H1 (cell line): Measurements from ENCODE around the gene MEF2D. TPM values are rescaled to one million over a fixed set of nuclear protein-coding genes. Genes with fewer than 3 reads are reported as not detected.

Experiments
- CTCF ChIA-PET: fragments of 300-600 bp; sonication (Branson Sonifier 250); formaldehyde crosslinking; loops from one replicate; lab custom pipeline; 2021; ENCODE audit not compliant: partially characterized antibody; lab: Charles Lee
- POLR2A ChIA-PET: fragments of 300-600 bp; sonication (Branson Sonifier 250); formaldehyde crosslinking; loops from one replicate; lab custom pipeline; 2021; ENCODE audit warnings: inconsistent platforms; ENCODE audit not compliant: partially characterized antibody; lab: Charles Lee
- DNase-seq, 2 experiments: peaks; one replicate each; pipeline versions ENCODE4 v3.0.0 to v3.0.0-alpha.2; 2010 to 2022; ENCODE audit warnings: low spot score in 2 of 2, low read depth in 1 of 2, mixed read lengths in 1 of 2
- FAIRE-seq: peaks from 2 replicates; lab custom pipeline; 2011; peaks lifted over from hg19 to GRCh38; lab: Jason Lieb, UNC
- H2AFZ ChIP-seq: 2 replicates; pipeline ENCODE4 v1.8.1; 2012; ENCODE audit warnings: low read length, inconsistent platforms
- H2AK5ac ChIP-seq: 2 replicates; pipeline ENCODE4 v1.6.1; 2013; ENCODE audit warnings: low read depth, low read length
- H2BK120ac ChIP-seq: replicated peaks from 2 replicates; pipeline ENCODE3; 2013; ENCODE audit warnings: low read depth, low read length, inconsistent platforms
- H2BK12ac ChIP-seq: 2 replicates; pipeline ENCODE4 v1.6.1; 2013; ENCODE audit warnings: low read depth, low read length
- H2BK15ac ChIP-seq: 2 replicates; pipeline ENCODE4 v1.6.1; 2013; ENCODE audit warnings: low read length
- H2BK20ac ChIP-seq: 2 replicates; pipeline ENCODE4 v1.6.1; 2013; ENCODE audit warnings: low read length
- H2BK5ac ChIP-seq: 2 replicates; pipeline ENCODE4 v1.6.1; 2013; ENCODE audit warnings: low read depth, low read length
- H3K14ac ChIP-seq: 2 replicates; pipeline ENCODE4 v1.6.1; 2013; ENCODE audit warnings: inconsistent platforms; ENCODE audit not compliant: insufficient read length
- H3K18ac ChIP-seq: 2 replicates; pipeline ENCODE4 v1.6.1; 2013; ENCODE audit warnings: low read length; ENCODE audit errors: extremely low read depth
- H3K23ac ChIP-seq: 2 replicates; pipeline ENCODE4 v1.6.1; 2013; ENCODE audit warnings: inconsistent platforms; ENCODE audit not compliant: insufficient read length
- H3K23me2 ChIP-seq: 2 replicates; pipeline ENCODE4 v1.6.1; 2013; ENCODE audit warnings: low read depth, low read length
- H3K27ac ChIP-seq: 2 replicates; pipeline ENCODE4 v1.6.1; 2011; ENCODE audit warnings: low read depth, low read length, inconsistent platforms
- H3K27me3 ChIP-seq, 4 experiments: replicated peaks in 1 of 4; 1 replicate in 1 of 4; 2 replicates in 3 of 4; pipeline versions ENCODE4 v1.6.1 to v1.8.1; 2011 to 2013; ENCODE audit warnings: low read length in 3 of 4, mild to moderate bottlenecking in 3 of 4, inconsistent platforms in 2 of 4, mixed read lengths in 2 of 4, moderate library complexity in 1 of 4; ENCODE audit not compliant: control insufficient read depth in 3 of 4, insufficient read depth in 3 of 4; ENCODE audit errors: extremely low read depth in 1 of 4
- H3K36me3 ChIP-seq, 4 experiments: 2 replicates each; pipeline versions ENCODE4 v1.6.1 to v1.8.1; 2011 to 2013; ENCODE audit warnings: mild to moderate bottlenecking in 4 of 4, low read length in 3 of 4, moderate library complexity in 2 of 4, control low read depth in 1 of 4, inconsistent platforms in 1 of 4; ENCODE audit not compliant: insufficient read depth in 4 of 4, control insufficient read depth in 2 of 4
- H3K4ac ChIP-seq: replicated peaks from 2 replicates; pipeline ENCODE3; 2013; ENCODE audit warnings: low read length, low read depth, mixed read lengths, inconsistent platforms; ENCODE audit not compliant: insufficient read length
- H3K4me1 ChIP-seq, 4 experiments: replicated peaks in 1 of 4; 1 replicate in 1 of 4; 2 replicates in 3 of 4; pipeline versions ENCODE4 v1.6.1 to v1.8.1; 2011 to 2013; ENCODE audit warnings: low read length in 3 of 4, inconsistent platforms in 2 of 4, mixed read lengths in 1 of 4; ENCODE audit not compliant: insufficient read depth in 4 of 4, control insufficient read depth in 3 of 4
- H3K4me2 ChIP-seq, 2 experiments: 2 replicates each; pipeline versions ENCODE4 v1.6.1 to v1.8.1; 2011 to 2013; ENCODE audit warnings: low read depth in 2 of 2, low read length in 2 of 2, control low read depth in 1 of 2, inconsistent platforms in 1 of 2, mild to moderate bottlenecking in 1 of 2; ENCODE audit not compliant: insufficient read depth in 1 of 2
- H3K4me3 ChIP-seq, 4 experiments: fragments of 200-600, 300-600 bp in 1 of 4; sonication (generic), shearing (Covaris generic), sonication (Bioruptor Twin) in 1 of 4; 2 replicates each; pipeline versions ENCODE4 v1.5.1 to v1.8.1; 2011 to 2016; ENCODE audit warnings: low read length in 4 of 4, low read depth in 3 of 4, control low read depth in 2 of 4, inconsistent platforms in 2 of 4, mild to moderate bottlenecking in 2 of 4, mixed read lengths in 1 of 4, moderate library complexity in 1 of 4; ENCODE audit not compliant: insufficient read depth in 2 of 4; ENCODE audit errors: extremely low read depth in 1 of 4
- H3K56ac ChIP-seq: replicated peaks from 2 replicates; pipeline ENCODE3; 2013; ENCODE audit warnings: low read depth, mild to moderate bottlenecking, mixed read lengths, low read length, inconsistent platforms; ENCODE audit not compliant: insufficient read length
- H3K79me1 ChIP-seq: 2 replicates; pipeline ENCODE4 v1.6.1; 2013; ENCODE audit warnings: low read depth, low read length, control low read depth
- H3K79me2 ChIP-seq, 2 experiments: 2 replicates each; pipeline versions ENCODE4 v1.6.1 to v1.8.1; 2012 to 2013; ENCODE audit warnings: low read length in 2 of 2, mild to moderate bottlenecking in 2 of 2, inconsistent platforms in 1 of 2; ENCODE audit not compliant: insufficient read depth in 2 of 2, control insufficient read depth in 1 of 2
- H3K9ac ChIP-seq, 4 experiments: replicated peaks in 1 of 4; 1 replicate in 1 of 4; 2 replicates in 3 of 4; pipeline versions ENCODE4 v1.6.1 to v1.8.1; 2011 to 2013; ENCODE audit warnings: low read depth in 3 of 4, low read length in 3 of 4, control low read depth in 2 of 4, mild to moderate bottlenecking in 2 of 4, moderate library complexity in 2 of 4, inconsistent platforms in 1 of 4; ENCODE audit errors: extremely low read depth in 1 of 4
- H3K9me3 ChIP-seq, 2 experiments: 2 replicates each; pipeline versions ENCODE4 v1.6.1 to v1.8.1; 2012 to 2013; ENCODE audit warnings: mild to moderate bottlenecking in 2 of 2, moderate library complexity in 2 of 2, control low read depth in 1 of 2, inconsistent platforms in 1 of 2, low read depth in 1 of 2, low read length in 1 of 2, mixed read lengths in 1 of 2; ENCODE audit not compliant: insufficient read depth in 2 of 2
- H4K20me1 ChIP-seq, 2 experiments: replicated peaks in 1 of 2; 2 replicates each; pipeline versions ENCODE3 to v1.8.1; 2011 to 2013; ENCODE audit warnings: inconsistent platforms in 2 of 2, low read length in 2 of 2, mild to moderate bottlenecking in 1 of 2; ENCODE audit not compliant: insufficient read depth in 2 of 2, control insufficient read depth in 1 of 2
- H4K5ac ChIP-seq: 2 replicates; pipeline ENCODE4 v1.6.1; 2013; ENCODE audit warnings: low read length, low read depth, mixed read lengths, inconsistent platforms; ENCODE audit not compliant: insufficient read length
- H4K8ac ChIP-seq: 2 replicates; pipeline ENCODE4 v1.8.0; 2013; ENCODE audit warnings: mild to moderate bottlenecking, moderate library complexity, low read length, inconsistent platforms; ENCODE audit not compliant: insufficient read depth; ENCODE audit errors: extremely low read depth
- H4K91ac ChIP-seq: replicated peaks from 2 replicates; pipeline ENCODE3; 2013; ENCODE audit warnings: low read length, mixed read lengths, inconsistent platforms; ENCODE audit not compliant: insufficient read length
- ASH2L ChIP-seq: fragments of 200-600, 300-600 bp; sonication (generic); IDR thresholded peaks from one replicate; pipeline ENCODE4 v1.7.1; 2017; ENCODE audit warnings: low read length
- WGBS, 2 experiments: shearing (Covaris generic) in 1 of 2; methylation state at CpG; one replicate each; pipeline versions ENCODE4 v1.1.6 to v1.1.7; 2013 to 2015; ENCODE audit warnings: low lambda C conversion rate in 2 of 2, mixed read lengths in 2 of 2, inconsistent platforms in 1 of 2, low coverage in 1 of 2, missing lambda C conversion rate in 1 of 2; ENCODE audit not compliant: insufficient replicate concordance in 2 of 2, insufficient coverage in 1 of 2, insufficient read length in 1 of 2; ENCODE audit errors: extremely low coverage in 1 of 2, missing lambda C conversion rate in 1 of 2; 5-methylcytosine and 5-hydroxymethylcytosine counted together
- polyA plus RNA-seq, 7 experiments: library from polyadenylated mRNA; depleted of rRNA in 3 of 7; stranded (reverse) in 5 of 7; unstranded in 2 of 7; fragments of >200 nt in 5 of 7; fragments of 200-250 nt in 2 of 7; gene quantifications; 1 replicate in 5 of 7; 2 replicates in 1 of 7; 4 replicates in 1 of 7; pipeline versions ENCODE4 v1.2.1 to v1.2.3, GENCODE V29; 2011 to 2013; ENCODE audit warnings: missing spikeins in 2 of 7, mixed read lengths in 2 of 7
- total RNA-seq: library from RNA; stranded (reverse); fragmentation: NEBNext Ultra II Directional; extraction: Animal tissue kit (Norgen Biotek cat#: 25700); gene quantifications from 2 replicates; pipeline ENCODE4 v1.2.1, GENCODE V29; 2021

MEF2D gene
- total and polyA plus RNA-seq, 2 of the 8 experiments (the other 6 are each of a cell fraction or from before 2014, with no cell fraction given) = 17.3 to 20.3 TPM

DNA sequence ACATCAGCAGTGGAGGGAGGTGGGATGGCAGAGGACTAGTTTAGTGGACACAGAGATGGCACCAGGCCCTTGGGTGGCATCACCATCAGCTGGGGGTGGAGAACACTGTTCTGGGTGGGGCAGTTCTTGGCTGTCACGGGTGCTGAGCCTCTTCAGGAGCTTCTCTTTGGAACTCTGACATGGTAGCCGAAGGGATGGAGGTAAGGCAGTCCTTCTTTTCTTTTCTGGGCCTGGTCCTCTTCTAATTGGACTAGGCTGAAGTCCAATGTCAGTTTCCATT lies 8.3 kb upstream of the MEF2D start:
- H3K9me3 ChIP-seq = no peaks in the 10 kb centered on the region; a peak in 1 of 4 replicates
- H3K14ac ChIP-seq = no peak overlapping the region
- no peak overlapping the region for H3K23ac ChIP-seq
- H3K56ac ChIP-seq = no peak overlapping the region
- no peak overlapping the region for H2BK120ac ChIP-seq
- H3K4me3 ChIP-seq = no peak overlapping the region
- no peak for TF ChIP-seq ASH2L
- TF ChIP-seq, all 59 proteins: peak for 0
- no peak overlapping the region for H3K9ac ChIP-seq
- H2BK5ac ChIP-seq = no peak overlapping the region
- no peaks in the 10 kb centered on the region for H3K79me1 ChIP-seq
- H2AK5ac ChIP-seq = no peak overlapping the region
- no peak overlapping the region for H4K8ac ChIP-seq
- CTCF ChIA-PET = interaction anchor here (0.5 to 3.9 kb wide), 12 partner anchors 8 to 68 kb away, joined by 3 to 20 read pairs (median 4); no protein-coding TSS in a partner anchor
- no peak overlapping the region for H3K27ac ChIP-seq
- H2BK15ac ChIP-seq = no peak overlapping the region
- H3K4me2 ChIP-seq = no peak overlapping the region
- peaks cover 3% of the 10 kb centered on the region; the same call in 1 of the 2 replicates for H3K23me2 ChIP-seq
- FAIRE-seq (no peak), DNase-seq (no peak)
- 86% methylated on average over 2 of the region's 2 CpGs; no CpG with 5 or more reads in 1 of the 2 experiments for WGBS, 2 experiments
- H3K79me2 ChIP-seq = no peaks in the 10 kb centered on the region
- no peak overlapping the region for H2BK20ac ChIP-seq
- no peak overlapping the region for H2BK12ac ChIP-seq
- no peaks in the 10 kb centered on the region for H3K27me3 ChIP-seq
- H3K18ac ChIP-seq = no peak overlapping the region
- H4K20me1 ChIP-seq = no peaks in the 10 kb centered on the region
- no peaks in the 10 kb centered on the region for H3K36me3 ChIP-seq
- no peak overlapping the region for H3K4ac ChIP-seq
- H4K5ac ChIP-seq = no peak overlapping the region
- POLR2A ChIA-PET = interaction anchor here (1.3 to 1.9 kb wide), 3 partner anchors 9 to 20 kb away, joined by 4 to 10 read pairs (median 5); no protein-coding TSS in a partner anchor
- no peak overlapping the region for H4K91ac ChIP-seq
- H3K4me1 ChIP-seq = peaks cover 8 to 24% (median 13%) of the 10 kb centered on the region in 4 experiments
- no peak overlapping the region for H2AFZ ChIP-seq
